ENCODE measurements around the gene GABPA.

Gene GABPA

DNA sequence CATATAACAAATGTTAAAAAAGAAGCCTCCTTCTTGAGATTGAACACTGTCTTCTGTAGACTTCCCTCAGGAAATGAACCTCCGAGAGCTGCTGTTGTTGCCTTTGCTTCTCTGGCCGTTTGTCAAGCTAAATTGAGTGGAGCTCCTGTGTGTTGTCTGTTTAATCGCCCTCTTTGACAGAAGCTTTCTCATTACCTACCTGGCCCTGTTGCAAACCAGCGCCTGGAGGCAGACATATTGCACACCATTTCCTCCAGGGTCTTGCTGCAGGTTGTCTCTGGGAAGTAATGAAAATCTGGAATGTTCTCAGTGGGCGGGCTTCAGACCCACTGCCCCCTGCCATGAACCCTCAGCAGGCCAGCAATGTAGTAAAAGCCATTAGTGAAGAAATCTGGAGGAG is 83.3 kb downstream of the GABPA start:
- TF ChIP-seq, protein P1, sequence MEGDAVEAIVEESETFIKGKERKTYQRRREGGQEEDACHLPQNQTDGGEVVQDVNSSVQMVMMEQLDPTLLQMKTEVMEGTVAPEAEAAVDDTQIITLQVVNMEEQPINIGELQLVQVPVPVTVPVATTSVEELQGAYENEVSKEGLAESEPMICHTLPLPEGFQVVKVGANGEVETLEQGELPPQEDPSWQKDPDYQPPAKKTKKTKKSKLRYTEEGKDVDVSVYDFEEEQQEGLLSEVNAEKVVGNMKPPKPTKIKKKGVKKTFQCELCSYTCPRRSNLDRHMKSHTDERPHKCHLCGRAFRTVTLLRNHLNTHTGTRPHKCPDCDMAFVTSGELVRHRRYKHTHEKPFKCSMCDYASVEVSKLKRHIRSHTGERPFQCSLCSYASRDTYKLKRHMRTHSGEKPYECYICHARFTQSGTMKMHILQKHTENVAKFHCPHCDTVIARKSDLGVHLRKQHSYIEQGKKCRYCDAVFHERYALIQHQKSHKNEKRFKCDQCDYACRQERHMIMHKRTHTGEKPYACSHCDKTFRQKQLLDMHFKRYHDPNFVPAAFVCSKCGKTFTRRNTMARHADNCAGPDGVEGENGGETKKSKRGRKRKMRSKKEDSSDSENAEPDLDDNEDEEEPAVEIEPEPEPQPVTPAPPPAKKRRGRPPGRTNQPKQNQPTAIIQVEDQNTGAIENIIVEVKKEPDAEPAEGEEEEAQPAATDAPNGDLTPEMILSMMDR (IDR thresholded peaks at IDR 0.05; ENCODE audit: borderline replicate concordance, control extremely low read depth, extremely low read depth, insufficient read depth, missing control alignments), result no peak
- in situ Hi-C loops (cut with MboI; ENCODE audit: low sequenced_read_pairs, unreplicated experiment), result no loop called here
- DNase-seq (ENCODE audit: low spot score), result no peak

DNA sequence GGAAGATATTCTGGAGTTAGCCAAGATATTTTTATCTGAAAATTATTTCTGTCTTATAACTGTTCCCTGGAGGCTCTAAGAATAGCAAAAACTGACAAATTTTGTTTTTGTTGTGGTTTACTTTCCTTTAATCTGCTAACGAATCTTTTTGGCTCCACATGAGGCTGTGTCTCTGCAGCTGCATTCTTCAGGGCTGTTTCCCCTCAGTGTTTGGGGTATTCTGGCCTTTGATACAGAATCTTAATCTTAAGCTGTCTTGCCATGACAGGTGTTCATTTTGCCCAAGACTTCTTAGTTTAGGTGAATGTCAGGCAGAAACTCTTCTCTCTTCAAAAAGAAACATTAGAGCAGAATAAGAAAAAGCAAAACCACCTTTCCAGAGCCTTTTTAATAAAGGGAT is 83.8 kb downstream of the GABPA start:
- TF ChIP-seq, protein P1 (IDR thresholded peaks at IDR 0.05; ENCODE audit: borderline replicate concordance, control extremely low read depth, extremely low read depth, insufficient read depth, missing control alignments), result no peak
- no peak for DNase-seq (ENCODE audit: low spot score)
- in situ Hi-C loops (cut with MboI; ENCODE audit: low sequenced_read_pairs, unreplicated experiment), result no loop called here

Measured in GM13976 (cell line).